K562 (cell line): ENCODE measurements around the gene SEC22C. TPM values are rescaled to one million over a fixed set of nuclear protein-coding genes. Genes with fewer than 3 reads are reported as not detected.

Experiments
- ATF7 ChIP-seq: fragments of 450-650 bp; IDR thresholded peaks from 2 replicates; pipeline ENCODE4 v1.7.1; 2014; ENCODE audit warnings: mild to moderate bottlenecking, moderate library complexity
- ETV1 ChIP-seq: fragments of 450-650 bp; conservative IDR thresholded peaks from 2 replicates; pipeline ENCODE4 v1.6.1; 2016; ENCODE audit warnings: missing genetic modification characterization, control low read depth, low read depth, missing compliant biosample characterization
- FOXA1 ChIP-seq: fragments of 450-650 bp; IDR thresholded peaks from 2 replicates; pipeline ENCODE4 v1.6.1; 2016; ENCODE audit warnings: mild to moderate bottlenecking, borderline replicate concordance
- HEY1 ChIP-seq: fragments of 250-450 bp; sonication (Bioruptor Pico); IDR thresholded peaks from 2 replicates; pipeline ENCODE4 v1.5.0; 2020; ENCODE audit warnings: mild to moderate bottlenecking, moderate library complexity, borderline replicate concordance
- NFRKB ChIP-seq: fragments of 450-650 bp; IDR thresholded peaks from 2 replicates; pipeline ENCODE4 v1.6.1; 2016; ENCODE audit warnings: low read depth
- POLR2B ChIP-seq: fragments of 450-650 bp; IDR thresholded peaks from 2 replicates; pipeline ENCODE4 v1.6.1; 2018; ENCODE audit warnings: low read depth; ENCODE audit not compliant: partially characterized antibody
- SAP30 ChIP-seq: fragments of 200-600 bp; sonication (generic); IDR thresholded peaks from 2 replicates; pipeline ENCODE4 v1.6.1; 2012; ENCODE audit warnings: borderline replicate concordance, low read depth, mild to moderate bottlenecking, moderate library complexity, low read length, control low read depth, inconsistent platforms; ENCODE audit not compliant: insufficient read depth, poor library complexity, severe bottlenecking
- TEAD4 ChIP-seq, 2 experiments: sonication (generic) in 1 of 2; formaldehyde crosslinking in 1 of 2; IDR thresholded peaks; 2 replicates each; pipeline versions ENCODE4 v1.6.1 to v1.8.0; 2012 to 2022; ENCODE audit warnings: borderline replicate concordance in 1 of 2, inconsistent platforms in 1 of 2, low read length in 1 of 2, mild to moderate bottlenecking in 1 of 2, missing genetic modification reagents in 1 of 2
- polyA plus RNA-seq, 8 experiments: library from polyadenylated mRNA; depleted of rRNA in 4 of 8; stranded (reverse) in 5 of 8; unstranded in 3 of 8; fragments of >200 nt; fragmentation: Nextera tagmentation in 2 of 8; fragmentation: Illumina TruSeq in 1 of 8; extraction: Ambion mirVana in 2 of 8; extraction: Trizol in 1 of 8; gene quantifications; 2 replicates each; pipeline versions ENCODE4 v1.2.1 to v1.2.3, GENCODE V29; 2011 to 2014; ENCODE audit warnings: inconsistent platforms in 1 of 8, missing spikeins in 1 of 8
- total RNA-seq, 7 experiments: library from RNA; depleted of rRNA in 6 of 7; stranded (reverse); fragments of >200 nt in 6 of 7; fragmentation: Illumina TruSeq in 2 of 7; extraction: Trizol in 2 of 7; gene quantifications; 2 replicates each; pipeline versions ENCODE4 v1.2.1 to v1.2.3, GENCODE V29; 2011 to 2021; ENCODE audit warnings: low replicate concordance in 1 of 7
- TF ChIP-seq, protein P1 (sequence below), 2 experiments: fragments of 450-650 bp; IDR thresholded peaks; 2 replicates each; pipeline ENCODE4 v1.6.1; 2016; ENCODE audit warnings: mild to moderate bottlenecking in 2 of 2, borderline replicate concordance in 1 of 2, low read depth in 1 of 2, moderate library complexity in 1 of 2
- TF ChIP-seq, protein P2 (sequence below): sonication (generic); formaldehyde crosslinking; IDR thresholded peaks from 2 replicates; pipeline ENCODE4 v1.8.0; 2022; ENCODE audit warnings: missing genetic modification reagents, mild to moderate bottlenecking, borderline replicate concordance
- TF ChIP-seq, protein P3 (sequence below): fragments of 450-650 bp; IDR thresholded peaks from 2 replicates; pipeline ENCODE4 v1.6.1; 2018; ENCODE audit not compliant: partially characterized antibody

The SEC22C gene
- total and polyA plus RNA-seq, 9 of the 15 experiments (the other 6 are each of a cell fraction or from before 2014, with no cell fraction given) = 35.6 to 68.4 (median 50.7) TPM

DNA sequence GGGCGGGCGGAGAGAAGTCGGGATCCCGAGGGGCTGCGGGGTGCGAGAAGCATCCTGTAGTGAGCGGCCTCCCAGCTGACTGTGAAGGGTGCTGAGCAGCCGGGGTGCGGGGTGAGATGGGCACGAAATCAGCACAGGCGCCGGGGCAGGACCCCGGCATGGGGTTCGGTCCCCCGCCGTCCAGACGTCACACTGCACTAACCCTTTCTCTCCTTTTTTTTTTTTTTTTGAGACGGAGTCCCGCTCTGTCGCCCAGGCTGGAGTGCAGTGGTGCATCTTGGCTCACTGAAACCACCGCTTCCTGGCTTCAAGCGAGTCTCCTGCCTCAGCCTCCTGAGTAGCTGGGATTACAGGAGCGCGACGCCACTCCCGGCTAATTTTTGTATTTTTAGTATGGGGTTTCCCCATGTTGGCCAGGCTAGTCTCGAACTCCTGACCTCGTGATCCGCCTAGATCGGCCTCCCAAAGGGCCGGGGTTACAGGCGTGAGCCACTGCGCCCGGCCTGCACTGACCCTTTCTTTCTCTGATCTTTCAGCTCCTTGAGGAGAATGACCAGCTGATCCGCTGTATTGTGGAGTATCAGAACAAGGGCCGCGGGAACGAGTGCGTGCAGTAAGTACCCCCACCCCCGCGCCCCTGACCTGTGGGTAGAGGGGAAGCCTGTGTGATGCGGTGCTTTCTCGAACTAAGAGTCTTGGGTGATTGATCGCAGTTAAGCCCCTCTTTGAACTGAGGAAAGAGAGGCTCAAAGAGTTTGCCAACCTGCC lies 9.4 kb upstream of the SEC22C start (continued):
- TF ChIP-seq, protein P1, sequence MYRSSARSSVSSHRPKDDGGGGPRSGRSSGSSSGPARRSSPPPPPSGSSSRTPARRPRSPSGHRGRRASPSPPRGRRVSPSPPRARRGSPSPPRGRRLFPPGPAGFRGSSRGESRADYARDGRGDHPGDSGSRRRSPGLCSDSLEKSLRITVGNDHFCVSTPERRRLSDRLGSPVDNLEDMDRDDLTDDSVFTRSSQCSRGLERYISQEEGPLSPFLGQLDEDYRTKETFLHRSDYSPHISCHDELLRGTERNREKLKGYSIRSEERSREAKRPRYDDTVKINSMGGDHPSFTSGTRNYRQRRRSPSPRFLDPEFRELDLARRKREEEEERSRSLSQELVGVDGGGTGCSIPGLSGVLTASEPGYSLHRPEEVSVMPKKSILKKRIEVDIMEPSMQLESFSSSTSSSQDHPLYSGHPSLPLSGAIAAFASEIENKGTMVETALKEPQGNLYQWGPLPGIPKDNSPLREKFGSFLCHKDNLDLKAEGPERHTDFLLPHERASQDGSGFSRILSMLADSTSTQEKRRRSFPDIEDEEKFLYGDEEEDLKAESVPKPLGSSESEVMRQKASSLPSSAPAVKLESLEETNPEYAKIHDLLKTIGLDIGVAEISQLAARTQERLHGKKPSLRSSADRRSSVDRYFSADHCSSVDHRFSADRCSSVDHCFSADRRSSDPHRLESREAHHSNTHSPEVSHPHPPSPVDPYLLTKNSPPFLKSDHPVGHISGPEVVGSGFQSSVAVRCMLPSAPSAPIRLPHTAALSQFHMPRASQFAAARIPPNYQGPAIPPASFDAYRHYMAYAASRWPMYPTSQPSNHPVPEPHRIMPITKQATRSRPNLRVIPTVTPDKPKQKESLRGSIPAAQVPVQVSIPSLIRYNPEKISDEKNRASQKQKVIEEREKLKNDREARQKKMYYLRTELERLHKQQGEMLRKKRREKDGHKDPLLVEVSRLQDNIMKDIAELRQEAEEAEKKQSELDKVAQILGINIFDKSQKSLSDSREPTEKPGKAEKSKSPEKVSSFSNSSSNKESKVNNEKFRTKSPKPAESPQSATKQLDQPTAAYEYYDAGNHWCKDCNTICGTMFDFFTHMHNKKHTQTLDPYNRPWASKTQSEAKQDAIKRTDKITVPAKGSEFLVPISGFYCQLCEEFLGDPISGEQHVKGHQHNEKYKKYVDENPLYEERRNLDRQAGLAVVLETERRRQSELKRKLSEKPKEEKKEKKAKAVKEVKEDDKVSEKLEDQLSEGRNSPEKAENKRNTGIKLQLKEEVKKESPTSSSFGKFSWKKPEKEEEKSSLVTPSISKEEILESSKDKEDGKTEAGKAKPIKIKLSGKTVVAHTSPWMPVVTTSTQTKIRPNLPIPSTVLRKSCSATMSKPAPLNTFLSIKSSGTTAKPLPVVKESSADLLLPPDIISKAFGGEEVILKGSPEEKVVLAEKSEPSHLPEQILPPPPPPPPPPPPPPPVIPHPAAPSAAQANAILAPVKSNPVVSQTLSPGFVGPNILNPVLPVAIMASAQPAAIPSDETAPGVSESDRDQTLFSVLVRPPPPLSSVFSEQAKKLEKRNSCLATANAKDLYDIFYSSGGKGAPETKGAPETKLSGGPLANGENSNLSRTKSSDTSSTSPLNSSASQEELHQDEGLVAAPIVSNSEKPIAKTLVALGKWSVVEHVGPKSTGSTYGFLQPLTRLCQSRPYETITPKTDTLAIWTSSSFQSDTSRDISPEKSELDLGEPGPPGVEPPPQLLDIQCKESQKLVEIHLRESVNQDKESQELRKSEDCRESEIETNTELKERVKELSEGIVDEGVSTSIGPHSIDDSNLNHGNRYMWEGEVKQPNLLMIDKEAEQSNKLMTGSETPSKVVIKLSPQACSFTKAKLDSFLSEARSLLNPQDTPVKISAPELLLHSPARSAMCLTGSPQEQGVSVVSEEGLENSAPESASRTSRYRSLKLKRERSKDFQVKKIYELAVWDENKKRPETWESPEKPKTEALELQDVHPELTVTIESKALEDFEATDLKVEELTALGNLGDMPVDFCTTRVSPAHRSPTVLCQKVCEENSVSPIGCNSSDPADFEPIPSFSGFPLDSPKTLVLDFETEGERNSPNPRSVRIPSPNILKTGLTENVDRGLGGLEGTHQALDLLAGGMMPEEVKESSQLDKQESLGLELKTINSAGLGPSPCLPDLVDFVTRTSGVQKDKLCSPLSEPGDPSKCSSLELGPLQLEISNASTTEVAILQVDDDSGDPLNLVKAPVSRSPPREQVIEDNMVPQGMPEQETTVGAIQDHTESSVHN (IDR thresholded peaks at IDR 0.05; ENCODE audit: borderline replicate concordance in 1 of 2, low read depth in 1 of 2) = no peak
- TF ChIP-seq HEY1 (CRISPR knock-in tag) = no peak
- no peak for TF ChIP-seq TEAD4 (IDR thresholded peaks at IDR 0.05; ENCODE audit: low read length)
- TF ChIP-seq TEAD4 (CRISPR knock-in tag; IDR thresholded peaks at IDR 0.05; ENCODE audit: borderline replicate concordance) = no peak
- TF ChIP-seq SAP30 = peak; percentile 49
- 0 out of 2 replicates have a peak, but pooled peaks have one; percentile 30 for TF ChIP-seq NFRKB
- TF ChIP-seq, protein P2, sequence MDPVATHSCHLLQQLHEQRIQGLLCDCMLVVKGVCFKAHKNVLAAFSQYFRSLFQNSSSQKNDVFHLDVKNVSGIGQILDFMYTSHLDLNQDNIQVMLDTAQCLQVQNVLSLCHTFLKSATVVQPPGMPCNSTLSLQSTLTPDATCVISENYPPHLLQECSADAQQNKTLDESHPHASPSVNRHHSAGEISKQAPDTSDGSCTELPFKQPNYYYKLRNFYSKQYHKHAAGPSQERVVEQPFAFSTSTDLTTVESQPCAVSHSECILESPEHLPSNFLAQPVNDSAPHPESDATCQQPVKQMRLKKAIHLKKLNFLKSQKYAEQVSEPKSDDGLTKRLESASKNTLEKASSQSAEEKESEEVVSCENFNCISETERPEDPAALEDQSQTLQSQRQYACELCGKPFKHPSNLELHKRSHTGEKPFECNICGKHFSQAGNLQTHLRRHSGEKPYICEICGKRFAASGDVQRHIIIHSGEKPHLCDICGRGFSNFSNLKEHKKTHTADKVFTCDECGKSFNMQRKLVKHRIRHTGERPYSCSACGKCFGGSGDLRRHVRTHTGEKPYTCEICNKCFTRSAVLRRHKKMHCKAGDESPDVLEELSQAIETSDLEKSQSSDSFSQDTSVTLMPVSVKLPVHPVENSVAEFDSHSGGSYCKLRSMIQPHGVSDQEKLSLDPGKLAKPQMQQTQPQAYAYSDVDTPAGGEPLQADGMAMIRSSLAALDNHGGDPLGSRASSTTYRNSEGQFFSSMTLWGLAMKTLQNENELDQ (CRISPR knock-in tag) = no peak
- no peak for TF ChIP-seq ETV1 (tag)
- TF ChIP-seq, protein P3, sequence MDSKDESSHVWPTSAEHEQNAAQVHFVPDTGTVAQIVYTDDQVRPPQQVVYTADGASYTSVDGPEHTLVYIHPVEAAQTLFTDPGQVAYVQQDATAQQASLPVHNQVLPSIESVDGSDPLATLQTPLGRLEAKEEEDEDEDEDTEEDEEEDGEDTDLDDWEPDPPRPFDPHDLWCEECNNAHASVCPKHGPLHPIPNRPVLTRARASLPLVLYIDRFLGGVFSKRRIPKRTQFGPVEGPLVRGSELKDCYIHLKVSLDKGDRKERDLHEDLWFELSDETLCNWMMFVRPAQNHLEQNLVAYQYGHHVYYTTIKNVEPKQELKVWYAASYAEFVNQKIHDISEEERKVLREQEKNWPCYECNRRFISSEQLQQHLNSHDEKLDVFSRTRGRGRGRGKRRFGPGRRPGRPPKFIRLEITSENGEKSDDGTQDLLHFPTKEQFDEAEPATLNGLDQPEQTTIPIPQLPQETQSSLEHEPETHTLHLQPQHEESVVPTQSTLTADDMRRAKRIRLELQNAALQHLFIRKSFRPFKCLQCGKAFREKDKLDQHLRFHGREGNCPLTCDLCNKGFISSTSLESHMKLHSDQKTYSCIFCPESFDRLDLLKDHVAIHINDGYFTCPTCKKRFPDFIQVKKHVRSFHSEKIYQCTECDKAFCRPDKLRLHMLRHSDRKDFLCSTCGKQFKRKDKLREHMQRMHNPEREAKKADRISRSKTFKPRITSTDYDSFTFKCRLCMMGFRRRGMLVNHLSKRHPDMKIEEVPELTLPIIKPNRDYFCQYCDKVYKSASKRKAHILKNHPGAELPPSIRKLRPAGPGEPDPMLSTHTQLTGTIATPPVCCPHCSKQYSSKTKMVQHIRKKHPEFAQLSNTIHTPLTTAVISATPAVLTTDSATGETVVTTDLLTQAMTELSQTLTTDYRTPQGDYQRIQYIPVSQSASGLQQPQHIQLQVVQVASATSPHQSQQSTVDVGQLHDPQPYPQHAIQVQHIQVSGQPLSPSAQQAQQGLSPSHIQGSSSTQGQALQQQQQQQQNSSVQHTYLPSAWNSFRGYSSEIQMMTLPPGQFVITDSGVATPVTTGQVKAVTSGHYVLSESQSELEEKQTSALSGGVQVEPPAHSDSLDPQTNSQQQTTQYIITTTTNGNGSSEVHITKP = no peak
- no peak for TF ChIP-seq FOXA1
- no peak for TF ChIP-seq POLR2B
- TF ChIP-seq ATF7 = no peak
